Stomach (tissue), 4 donors: Measurements from ENCODE around the gene ZFHX2.

Source experiments
- CTCF ChIP-seq, 7 experiments: fragments of 450-650 bp in 4 of 7; fragments of 200-600 bp in 3 of 7; sonication (generic) in 3 of 7; IDR thresholded peaks; one replicate each; pipeline ENCODE4 v1.5.1; 2016 to 2019; ENCODE audit warnings: antibody characterized with exemption in 7 of 7, control low read depth in 2 of 7, mild to moderate bottlenecking in 1 of 7
- EP300 ChIP-seq: sonication (generic); formaldehyde crosslinking; IDR thresholded peaks from one replicate; pipeline ENCODE4 v1.6.1; 2017; ENCODE audit warnings: antibody characterized with exemption
- POLR2A ChIP-seq, 4 donors: fragments of 450-650 bp; IDR thresholded peaks; one replicate each; pipeline ENCODE4 v1.6.1; 2016; ENCODE audit warnings: antibody characterized with exemption in 4 of 4, control low read depth in 2 of 4, mild to moderate bottlenecking in 1 of 4, moderate library complexity in 1 of 4
- POLR2AphosphoS5 ChIP-seq, 3 donors: sonication (generic); formaldehyde crosslinking; IDR thresholded peaks; one replicate each; pipeline ENCODE4 v1.6.1; 2016; ENCODE audit warnings: antibody characterized with exemption in 3 of 3

- TF ChIP-seq EP300 (no peak), POLR2A (IDR thresholded peaks at IDR 0.05) (no peak), CTCF (IDR thresholded peaks at IDR 0.05) (no peak), POLR2AphosphoS5 (IDR thresholded peaks at IDR 0.05) (no peak)
Measured at GRCh38 chr14:23578560-23579310, 27.2 kb upstream of the ZFHX2 start, which contains the start of gene JPH4.
